GM18526 (cell line): Measurements from ENCODE around the gene PTPRD.

Experiments used
- POLR2A ChIP-seq: IDR thresholded peaks from 3 replicates; pipeline ENCODE4 v1.6.1; 2011; ENCODE audit not compliant: insufficient read length; ENCODE audit errors: extremely low read depth

The PTPRD gene

GRCh38 chr9:9522406-9522805 lies 1090.4 kb downstream of the PTPRD start:
- no peak for TF ChIP-seq POLR2A

- no peak for TF ChIP-seq POLR2A
Measured at GRCh38 chr9:9521033-9521779, 1091.6 kb downstream of the PTPRD start.

GRCh38 chr9:9504869-9505268 lies 1107.9 kb downstream of the PTPRD start:
- no peak for TF ChIP-seq POLR2A

DNA sequence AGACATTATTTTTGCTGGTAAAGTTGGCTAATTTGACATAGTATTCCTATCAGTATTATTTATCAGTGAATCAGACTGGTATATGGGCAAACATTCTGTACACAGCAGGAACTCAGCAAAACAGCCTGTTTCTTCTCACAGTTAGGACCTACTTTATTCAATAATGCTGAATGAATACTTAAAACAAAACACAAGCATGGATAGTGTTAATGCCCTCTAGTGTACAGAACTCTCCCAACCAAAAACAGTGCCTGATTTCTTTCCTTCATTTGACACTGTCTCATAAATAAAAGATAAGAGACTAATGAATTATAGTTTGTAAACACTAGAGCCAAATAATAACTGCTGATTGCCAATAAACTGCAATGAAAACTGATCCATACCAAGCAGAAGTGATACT lies 1113.3 kb downstream of the PTPRD start:
- no peak for TF ChIP-seq POLR2A

DNA sequence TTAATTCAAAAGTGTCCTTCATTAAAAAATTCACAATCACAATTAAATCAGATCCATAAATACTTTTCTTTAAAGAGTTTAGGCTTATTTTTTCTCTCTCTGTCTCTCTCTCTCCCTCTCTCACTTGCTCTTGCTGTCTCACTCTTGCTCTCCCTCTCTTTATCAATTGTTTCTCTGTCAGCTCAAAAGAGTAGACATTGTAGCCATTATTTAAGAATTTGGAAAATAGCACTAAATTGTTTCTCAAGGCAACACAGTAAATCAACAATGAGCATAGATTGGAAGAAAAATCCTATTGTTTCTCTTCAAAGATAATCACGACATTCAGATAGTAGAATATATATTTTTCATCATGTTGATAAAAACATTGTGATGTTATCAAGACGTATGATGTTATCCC lies 1114.0 kb downstream of the PTPRD start:
- TF ChIP-seq POLR2A, result no peak

- no peak for TF ChIP-seq POLR2A
Measured at GRCh38 chr9:9498128-9498527, 1114.7 kb downstream of the PTPRD start.

GRCh38 chr9:9494336-9494735 lies 1118.5 kb downstream of the PTPRD start:
- TF ChIP-seq POLR2A, result no peak

DNA sequence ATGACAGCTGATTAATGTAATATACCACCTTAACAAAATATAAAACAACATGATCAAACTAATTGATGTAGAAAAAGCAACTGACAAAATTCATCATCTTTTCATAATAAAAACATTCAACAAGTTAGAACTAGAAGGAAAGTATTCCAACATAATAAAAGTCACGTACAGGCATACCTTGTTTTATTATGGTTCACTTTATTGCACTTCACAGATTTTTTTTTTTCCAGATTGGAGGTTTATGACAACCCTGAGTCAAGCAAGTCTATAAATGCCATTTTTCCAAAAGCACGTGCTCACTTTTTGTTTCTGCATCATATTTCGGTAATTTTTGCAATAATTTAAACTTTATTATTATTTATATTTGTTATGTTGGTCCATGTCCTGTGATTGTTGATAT lies 1120.3 kb downstream of the PTPRD start:
- no peak for TF ChIP-seq POLR2A

- TF ChIP-seq POLR2A, result no peak
Measured at GRCh38 chr9:9489183-9489582, 1123.6 kb downstream of the PTPRD start.

DNA sequence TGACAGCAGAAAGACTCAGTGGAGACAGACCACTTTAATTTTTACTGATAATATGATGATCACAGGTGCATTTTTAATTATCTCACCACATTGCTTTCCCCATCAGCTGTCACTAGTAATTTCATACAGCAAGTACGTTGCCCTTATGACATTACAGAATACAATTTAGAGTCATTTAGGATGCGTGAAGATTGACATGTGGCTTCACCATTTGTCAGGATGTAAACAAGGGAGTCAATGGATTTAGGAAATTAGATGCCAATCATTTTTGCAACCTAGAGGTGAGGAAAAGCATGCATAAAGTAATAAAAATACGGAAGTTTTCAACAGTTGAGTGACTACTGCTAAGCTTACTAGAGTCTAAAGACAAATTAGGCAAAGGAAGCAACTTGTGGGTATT lies 1129.6 kb downstream of the PTPRD start:
- no peak for TF ChIP-seq POLR2A

GRCh38 chr9:9478741-9479140 lies 1134.1 kb downstream of the PTPRD start:
- no peak for TF ChIP-seq POLR2A

DNA sequence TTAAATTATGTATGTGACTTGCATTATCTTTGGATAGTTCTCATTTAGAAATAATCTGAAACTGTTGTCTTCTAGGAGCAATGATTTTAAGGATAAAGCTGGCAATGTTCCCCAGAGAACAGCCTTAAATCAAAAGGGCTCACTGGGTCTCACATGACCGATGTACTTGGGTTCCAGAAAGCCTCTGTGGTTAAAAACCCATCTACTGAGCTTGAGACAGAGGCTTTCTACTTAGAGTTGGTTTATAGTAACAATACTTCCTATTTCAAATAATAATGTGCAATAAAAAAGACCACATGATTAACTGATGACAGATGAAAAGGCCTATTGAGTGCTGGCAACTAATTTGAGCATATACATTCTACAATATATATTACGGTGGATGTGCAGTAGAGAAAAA lies 1143.5 kb downstream of the PTPRD start:
- no peak for TF ChIP-seq POLR2A

DNA sequence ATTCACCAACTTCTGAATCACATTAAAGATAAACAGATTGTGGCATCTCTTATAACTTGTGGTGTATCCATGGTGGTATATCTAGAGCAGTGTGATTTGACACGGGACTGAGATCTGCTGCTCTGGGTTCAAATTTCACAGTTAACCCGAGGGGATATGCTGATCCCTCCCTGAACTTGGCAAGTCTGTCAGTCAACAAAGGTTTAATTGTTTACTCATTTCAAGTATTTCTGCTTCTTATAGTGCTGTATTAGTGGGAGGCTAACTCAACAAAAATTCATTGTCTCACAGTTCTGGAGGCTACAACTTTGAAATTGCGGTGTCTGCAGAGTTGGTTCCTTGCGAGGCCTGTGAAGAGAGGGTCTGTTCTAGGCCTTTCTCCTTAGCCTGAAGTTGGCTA lies 1175.2 kb downstream of the PTPRD start:
- no peak for TF ChIP-seq POLR2A

GRCh38 chr9:9412241-9412640 lies 1200.6 kb downstream of the PTPRD start:
- no peak for TF ChIP-seq POLR2A

- no peak for TF ChIP-seq POLR2A
Measured at GRCh38 chr9:9410736-9411135, 1202.1 kb downstream of the PTPRD start.

- TF ChIP-seq POLR2A, result no peak
Measured at GRCh38 chr9:9399982-9400381, 1212.8 kb downstream of the PTPRD start.

DNA sequence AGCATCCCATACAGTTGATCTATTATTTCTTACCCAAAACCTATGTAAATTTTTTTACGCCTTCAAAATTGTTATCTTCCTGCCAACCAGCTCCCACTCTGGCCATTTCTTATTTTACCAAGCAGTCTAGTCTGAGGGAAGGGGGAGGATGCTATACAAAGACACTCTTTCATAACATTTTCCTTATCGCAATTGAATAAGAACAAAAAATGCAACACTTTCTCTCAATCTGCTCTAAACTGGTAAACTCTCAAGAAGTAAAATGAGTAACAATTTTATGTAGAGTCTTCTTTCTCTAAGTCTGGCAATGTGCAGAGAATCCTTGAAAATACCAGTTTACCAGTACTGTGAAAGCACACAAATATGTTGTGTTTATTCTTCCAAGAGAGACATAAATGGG lies 1216.3 kb downstream of the PTPRD start:
- no peak for TF ChIP-seq POLR2A
